GM23338 (cell line): ENCODE results near the gene RALGPS1.

Experiments used
- CREB1 ChIP-seq: fragments of 250-450 bp; sonication (Bioruptor Pico); IDR thresholded peaks from 2 replicates; pipeline ENCODE4 v1.5.0; 2020; ENCODE audit warnings: low read depth, mild to moderate bottlenecking, moderate library complexity
- CTCF ChIP-seq, 2 experiments: fragments of 200-600 bp in 1 of 2; sonication (generic) in 1 of 2; conservative IDR thresholded peaks; 2 replicates each; pipeline versions ENCODE4 v1.5.1 to v1.6.1; 2016 to 2017; ENCODE audit warnings: antibody characterized with exemption in 2 of 2, low read depth in 2 of 2, mild to moderate bottlenecking in 2 of 2, moderate library complexity in 1 of 2
- ETS1 ChIP-seq: IDR thresholded peaks from 2 replicates; pipeline ENCODE4 v1.6.1; 2016; ENCODE audit warnings: antibody characterized with exemption
- EZH2 ChIP-seq: fragments of 200-600 bp; sonication (generic); IDR thresholded peaks from one replicate; pipeline ENCODE4 v1.8.0; 2017; ENCODE audit warnings: antibody characterized with exemption, mild to moderate bottlenecking, low read depth; ENCODE audit not compliant: unreplicated experiment
- EZH2phosphoT487 ChIP-seq: fragments of 200-600 bp; sonication (generic); IDR thresholded peaks from one replicate; pipeline ENCODE4 v1.8.1; 2018; ENCODE audit warnings: antibody characterized with exemption; ENCODE audit not compliant: unreplicated experiment
- JUNB ChIP-seq: IDR thresholded peaks from one replicate; pipeline ENCODE4 v1.6.1; 2016; ENCODE audit warnings: antibody characterized with exemption; ENCODE audit not compliant: unreplicated experiment
- POLR2AphosphoS5 ChIP-seq: IDR thresholded peaks from 2 replicates; pipeline ENCODE4 v1.6.1; 2016; ENCODE audit warnings: antibody characterized with exemption, low read depth
- REST ChIP-seq: IDR thresholded peaks from one replicate; pipeline ENCODE4 v1.6.1; 2018; ENCODE audit warnings: antibody characterized with exemption; ENCODE audit not compliant: unreplicated experiment
- STAT1 ChIP-seq: IDR thresholded peaks from one replicate; pipeline ENCODE4 v1.6.1; 2016; ENCODE audit warnings: antibody characterized with exemption; ENCODE audit not compliant: unreplicated experiment
- ZNF114 ChIP-seq: fragments of 250-450 bp; sonication (Bioruptor Pico); IDR thresholded peaks from 2 replicates; pipeline ENCODE4 v1.5.0; 2020; ENCODE audit warnings: mild to moderate bottlenecking, moderate library complexity

GRCh38 chr9:127172066-127172707 is 257.6 kb downstream of the RALGPS1 start:
- TF ChIP-seq CTCF (conservative IDR thresholded peaks at IDR 0.05; ENCODE audit: low read depth in 2 of 2), result no peak
- TF ChIP-seq CREB1 (CRISPR knock-in tag), result no peak
- no peak for TF ChIP-seq POLR2AphosphoS5
- TF ChIP-seq REST, result no peak
- TF ChIP-seq EZH2, result no peak
- TF ChIP-seq JUNB, result no peak
- TF ChIP-seq STAT1, result no peak
- no peak for TF ChIP-seq EZH2phosphoT487
- no peak for TF ChIP-seq ETS1
- TF ChIP-seq ZNF114 (CRISPR knock-in tag), result no peak
